ENCODE results near the gene POLR3C. TPM values are rescaled to one million over a fixed set of nuclear protein-coding genes. Genes with fewer than 3 reads are reported as not detected.

POLR3C gene, protein sequence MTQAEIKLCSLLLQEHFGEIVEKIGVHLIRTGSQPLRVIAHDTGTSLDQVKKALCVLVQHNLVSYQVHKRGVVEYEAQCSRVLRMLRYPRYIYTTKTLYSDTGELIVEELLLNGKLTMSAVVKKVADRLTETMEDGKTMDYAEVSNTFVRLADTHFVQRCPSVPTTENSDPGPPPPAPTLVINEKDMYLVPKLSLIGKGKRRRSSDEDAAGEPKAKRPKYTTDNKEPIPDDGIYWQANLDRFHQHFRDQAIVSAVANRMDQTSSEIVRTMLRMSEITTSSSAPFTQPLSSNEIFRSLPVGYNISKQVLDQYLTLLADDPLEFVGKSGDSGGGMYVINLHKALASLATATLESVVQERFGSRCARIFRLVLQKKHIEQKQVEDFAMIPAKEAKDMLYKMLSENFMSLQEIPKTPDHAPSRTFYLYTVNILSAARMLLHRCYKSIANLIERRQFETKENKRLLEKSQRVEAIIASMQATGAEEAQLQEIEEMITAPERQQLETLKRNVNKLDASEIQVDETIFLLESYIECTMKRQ
- 10 to 100 TPM; 31.4 to 39.1 (median 35.1) TPM for total RNA-seq (2021; fragmentation: NEBNext Ultra II Directional; extraction: Animal tissue kit (Norgen Biotek cat#: 25700))
- long read RNA-seq, transcript POLR3C-201 (15 exons, 1,851 nt): major isoform, 27 of 41 reads
- long read RNA-seq, partial matches to known transcripts: 10 of 41 reads
- long read RNA-seq, other reads (novel, unspliced or antisense): 4 of 41 reads

DNA sequence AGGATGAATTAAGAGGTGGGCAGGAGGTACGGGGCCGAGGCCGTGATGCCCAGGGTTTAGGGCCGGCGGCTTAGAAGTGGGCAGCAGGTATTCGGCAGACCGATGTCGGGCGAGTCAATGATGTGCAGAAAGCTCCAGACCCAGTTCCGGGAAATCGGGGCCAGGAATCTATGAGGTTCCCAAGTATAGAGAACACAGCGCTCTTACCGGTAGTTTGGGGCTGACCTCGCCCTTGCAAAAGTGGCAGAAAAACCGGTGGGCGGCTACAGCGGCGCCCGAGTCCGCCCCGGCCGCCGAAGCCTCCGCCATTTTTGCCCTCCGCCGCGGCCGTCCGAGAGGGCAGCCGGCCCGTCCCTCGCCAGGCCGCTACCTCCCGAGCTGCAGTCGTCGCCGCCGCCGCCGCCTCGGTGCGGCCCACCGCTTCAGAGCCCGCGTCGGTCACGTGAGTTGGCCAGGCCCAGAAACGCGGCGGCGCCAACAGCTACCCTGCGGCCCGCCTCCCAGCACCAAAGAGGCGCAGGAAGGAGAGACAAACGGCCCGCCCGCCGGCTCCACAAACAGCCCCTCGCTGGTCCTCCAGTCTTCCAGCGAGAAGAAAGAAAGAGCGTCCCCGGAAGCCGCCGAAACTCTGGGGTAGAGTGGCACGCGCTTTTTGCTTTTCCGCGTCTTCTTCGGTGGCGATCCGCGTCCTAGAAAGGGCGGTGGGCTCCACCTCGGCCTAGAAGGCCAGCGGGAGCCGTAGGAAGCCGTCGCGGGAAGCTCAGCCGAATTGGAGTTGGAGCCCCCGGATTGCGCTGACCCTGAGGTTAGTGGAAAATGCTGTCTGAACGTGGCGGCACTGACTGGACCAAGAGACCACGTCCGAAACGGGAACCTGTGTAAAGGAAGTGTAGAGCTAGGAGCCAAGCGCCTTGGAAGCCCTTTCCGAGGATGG is at the start of gene POLR3C, which contains the start of gene RNF115:
POLR3C (plus strand) TSS at position 636 of the 934 bp plus-strand sequence. CDS start 1,577 bp downstream, outside the sequence.
RNF115 (minus strand) TSS at position 531 of the 934 bp plus-strand sequence; CDS start at position 309, 222 bp downstream.
- H3K4me3 Mint-ChIP-seq: peak within 1 kb of the TSS; percentile 95
- H3K27ac Mint-ChIP-seq: peak within 1 kb of the TSS; percentile 97
- H3K4me1 Mint-ChIP-seq (ENCODE audit: low read depth): peaks cover 30% of the 10 kb centered on the region
- H3K9me3 Mint-ChIP-seq: no peaks in the 10 kb centered on the region
- TF ChIP-seq, protein P1, sequence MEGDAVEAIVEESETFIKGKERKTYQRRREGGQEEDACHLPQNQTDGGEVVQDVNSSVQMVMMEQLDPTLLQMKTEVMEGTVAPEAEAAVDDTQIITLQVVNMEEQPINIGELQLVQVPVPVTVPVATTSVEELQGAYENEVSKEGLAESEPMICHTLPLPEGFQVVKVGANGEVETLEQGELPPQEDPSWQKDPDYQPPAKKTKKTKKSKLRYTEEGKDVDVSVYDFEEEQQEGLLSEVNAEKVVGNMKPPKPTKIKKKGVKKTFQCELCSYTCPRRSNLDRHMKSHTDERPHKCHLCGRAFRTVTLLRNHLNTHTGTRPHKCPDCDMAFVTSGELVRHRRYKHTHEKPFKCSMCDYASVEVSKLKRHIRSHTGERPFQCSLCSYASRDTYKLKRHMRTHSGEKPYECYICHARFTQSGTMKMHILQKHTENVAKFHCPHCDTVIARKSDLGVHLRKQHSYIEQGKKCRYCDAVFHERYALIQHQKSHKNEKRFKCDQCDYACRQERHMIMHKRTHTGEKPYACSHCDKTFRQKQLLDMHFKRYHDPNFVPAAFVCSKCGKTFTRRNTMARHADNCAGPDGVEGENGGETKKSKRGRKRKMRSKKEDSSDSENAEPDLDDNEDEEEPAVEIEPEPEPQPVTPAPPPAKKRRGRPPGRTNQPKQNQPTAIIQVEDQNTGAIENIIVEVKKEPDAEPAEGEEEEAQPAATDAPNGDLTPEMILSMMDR (IDR thresholded peaks at IDR 0.05): no peak
- peaks cover 4% of the 10 kb centered on the region; the same call in 1 of the 2 replicates for H3K27me3 Mint-ChIP-seq (ENCODE audit: insufficient read depth)
- peak; percentile 90 for DNase-seq
- peaks cover 34% of the 10 kb centered on the region for H3K36me3 Mint-ChIP-seq (ENCODE audit: low read depth)

DNA sequence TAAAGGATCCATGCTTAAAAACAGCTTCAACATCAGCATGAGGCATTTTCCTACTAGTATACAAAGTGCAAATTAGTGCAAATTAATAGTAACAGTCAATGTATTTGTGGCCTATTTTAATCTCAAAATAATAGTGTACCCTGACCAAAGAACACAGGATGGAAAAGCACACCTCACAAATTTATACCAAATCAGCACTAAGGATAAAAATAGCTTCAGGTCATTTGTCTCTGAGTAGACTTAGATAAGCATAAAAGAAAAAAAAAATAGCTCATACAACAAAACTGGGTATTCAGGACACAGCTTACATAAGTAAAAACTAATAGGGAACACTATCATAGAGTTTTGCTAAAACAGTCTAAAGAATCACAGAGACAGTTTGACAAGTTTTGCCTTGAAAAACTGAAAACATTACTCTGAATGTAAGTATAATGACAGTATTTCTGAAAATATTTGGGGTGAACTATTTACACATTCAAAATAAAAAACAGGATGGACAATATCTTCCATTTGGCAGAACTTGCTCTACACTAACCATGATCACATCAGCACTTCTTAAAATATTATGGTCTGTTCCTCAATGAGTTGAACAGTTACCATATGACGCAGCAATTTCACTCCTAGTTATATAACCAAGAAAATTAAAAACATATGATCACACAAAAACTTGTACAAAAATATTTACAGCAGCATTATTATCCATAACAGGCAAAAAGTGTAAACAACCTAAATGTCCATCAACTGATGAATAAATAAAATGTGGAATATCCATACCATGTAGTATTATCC is 46.4 kb upstream of the POLR3C start:
- H3K27ac Mint-ChIP-seq: peak overlapping the region; percentile 58
- no peak for DNase-seq
- no peaks in the 10 kb centered on the region for H3K9me3 Mint-ChIP-seq
- no peak overlapping the region for H3K4me3 Mint-ChIP-seq
- H3K36me3 Mint-ChIP-seq (ENCODE audit: low read depth): peaks cover 15% of the 10 kb centered on the region
- H3K4me1 Mint-ChIP-seq (ENCODE audit: low read depth): peaks cover 52% of the 10 kb centered on the region
- peaks cover 2% of the 10 kb centered on the region; the same call in 1 of the 2 replicates for H3K27me3 Mint-ChIP-seq (ENCODE audit: insufficient read depth)
- TF ChIP-seq, protein P1 (IDR thresholded peaks at IDR 0.05): no peak

DNA sequence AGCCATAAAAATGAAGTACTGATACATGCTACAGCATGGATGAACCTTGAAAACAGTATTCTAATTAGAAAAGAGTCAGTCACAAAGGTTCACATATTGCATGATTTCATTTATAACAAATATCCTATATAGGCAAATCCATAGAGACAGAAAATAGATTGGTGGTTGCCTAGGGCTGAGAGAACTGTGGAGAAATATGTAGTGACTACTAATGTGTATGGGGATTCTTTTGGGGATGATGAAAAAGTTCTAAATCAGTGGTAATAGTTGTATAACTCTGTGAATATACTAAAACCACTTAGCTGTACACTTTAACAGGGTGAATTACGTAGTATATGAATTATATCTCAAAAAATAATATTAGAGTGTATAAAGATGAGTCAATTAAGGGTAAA is 45.9 kb upstream of the POLR3C start:
- peaks cover 2% of the 10 kb centered on the region; the same call in 1 of the 2 replicates for H3K27me3 Mint-ChIP-seq (ENCODE audit: insufficient read depth)
- H3K4me1 Mint-ChIP-seq (ENCODE audit: low read depth): peaks cover 55% of the 10 kb centered on the region
- no peak overlapping the region for H3K4me3 Mint-ChIP-seq
- H3K27ac Mint-ChIP-seq: peak overlapping the region; percentile 58; the same call in 1 of the 2 replicates
- peaks cover 9% of the 10 kb centered on the region for H3K36me3 Mint-ChIP-seq (ENCODE audit: low read depth)
- H3K9me3 Mint-ChIP-seq: no peaks in the 10 kb centered on the region
- no peak for DNase-seq
- TF ChIP-seq, protein P1 (IDR thresholded peaks at IDR 0.05): no peak

DNA sequence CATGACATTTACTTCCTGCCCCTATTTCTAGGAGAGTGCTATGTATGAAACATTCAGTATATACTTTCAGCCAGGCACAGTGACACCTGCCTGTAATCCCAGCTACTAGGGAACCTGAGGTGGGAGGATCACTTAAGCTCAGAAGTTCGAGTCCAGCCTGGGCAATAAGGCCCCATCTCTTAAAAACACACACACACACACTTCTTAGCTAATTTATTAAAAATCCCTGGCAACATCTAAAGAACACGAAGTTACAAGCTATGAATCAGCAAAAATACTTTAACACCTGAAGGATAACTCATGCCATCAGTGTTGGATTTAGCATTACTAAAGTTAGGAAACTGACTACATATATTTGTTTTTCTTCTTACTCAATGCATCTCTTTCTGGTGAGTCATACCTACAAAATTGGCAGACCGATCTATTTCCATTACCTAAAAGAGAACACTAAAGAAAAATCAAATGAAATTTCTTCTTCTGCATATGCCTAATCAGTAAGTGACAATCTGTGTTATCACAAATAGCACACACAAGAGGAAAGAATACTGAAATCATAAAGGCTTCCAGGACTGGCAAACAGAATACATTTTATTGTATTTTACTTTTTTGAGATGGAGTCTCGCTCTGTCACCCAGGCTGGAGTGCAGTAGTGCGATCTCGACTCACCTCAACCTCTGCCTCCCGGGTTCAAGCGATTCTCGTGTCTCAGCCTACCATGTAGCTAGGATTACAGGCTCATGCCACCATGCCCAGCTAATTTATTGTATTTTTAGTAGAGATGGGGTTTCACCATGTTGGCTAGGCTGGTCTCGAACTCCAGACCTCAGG is 41.5 kb upstream of the POLR3C start:
- H3K4me3 Mint-ChIP-seq: peak overlapping the region; percentile 24
- no peaks in the 10 kb centered on the region for H3K9me3 Mint-ChIP-seq
- H3K4me1 Mint-ChIP-seq (ENCODE audit: low read depth): peaks cover 78% of the 10 kb centered on the region
- H3K27me3 Mint-ChIP-seq (ENCODE audit: insufficient read depth): peaks cover 2% of the 10 kb centered on the region; the same call in 1 of the 2 replicates
- H3K36me3 Mint-ChIP-seq (ENCODE audit: low read depth): peaks cover 31% of the 10 kb centered on the region
- TF ChIP-seq, protein P1 (IDR thresholded peaks at IDR 0.05): no peak
- H3K27ac Mint-ChIP-seq: peak overlapping the region; percentile 78
- peak; percentile 83 for DNase-seq

Measured in HFFc6 (cell line).